Gastroesophageal sphincter (tissue), 3 donors: ENCODE measurements around the gene AMZ1.

Experiments
- POLR2A ChIP-seq, 2 donors: fragments of 450-650 bp; IDR thresholded peaks; one replicate each; pipeline ENCODE4 v1.6.1; 2017; ENCODE audit warnings: antibody characterized with exemption in 2 of 2, mild to moderate bottlenecking in 2 of 2, moderate library complexity in 1 of 2
- TF ChIP-seq, protein P1 (sequence below), 4 experiments: fragments of 200-600 bp in 2 of 4; fragments of 450-650 bp in 2 of 4; sonication (generic) in 1 of 4; IDR thresholded peaks; one replicate each; pipeline ENCODE4 v1.5.1; 2017 to 2019; ENCODE audit warnings: antibody characterized with exemption in 4 of 4, mild to moderate bottlenecking in 2 of 4, moderate library complexity in 2 of 4

DNA sequence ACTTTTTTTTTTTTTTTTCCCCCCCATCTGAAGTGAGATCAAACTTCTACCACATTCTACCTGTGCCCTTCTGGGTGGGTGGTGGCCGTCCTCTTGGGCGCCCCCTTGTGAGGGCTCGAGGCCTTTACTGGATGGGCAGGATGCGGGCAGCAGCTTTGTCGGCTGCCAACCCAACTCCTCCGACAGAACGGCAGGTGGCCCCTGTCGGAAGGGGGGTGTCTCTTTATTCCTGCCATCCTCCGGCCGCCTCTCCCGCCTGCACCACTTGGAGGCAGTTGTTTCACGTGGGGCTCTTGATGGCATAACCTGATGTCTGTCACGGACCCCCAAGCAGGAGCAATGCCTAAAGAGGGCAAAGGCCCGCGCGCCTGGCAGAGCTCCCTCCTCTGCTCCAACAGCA is 31.0 kb downstream of the AMZ1 start:
- TF ChIP-seq, protein P1, sequence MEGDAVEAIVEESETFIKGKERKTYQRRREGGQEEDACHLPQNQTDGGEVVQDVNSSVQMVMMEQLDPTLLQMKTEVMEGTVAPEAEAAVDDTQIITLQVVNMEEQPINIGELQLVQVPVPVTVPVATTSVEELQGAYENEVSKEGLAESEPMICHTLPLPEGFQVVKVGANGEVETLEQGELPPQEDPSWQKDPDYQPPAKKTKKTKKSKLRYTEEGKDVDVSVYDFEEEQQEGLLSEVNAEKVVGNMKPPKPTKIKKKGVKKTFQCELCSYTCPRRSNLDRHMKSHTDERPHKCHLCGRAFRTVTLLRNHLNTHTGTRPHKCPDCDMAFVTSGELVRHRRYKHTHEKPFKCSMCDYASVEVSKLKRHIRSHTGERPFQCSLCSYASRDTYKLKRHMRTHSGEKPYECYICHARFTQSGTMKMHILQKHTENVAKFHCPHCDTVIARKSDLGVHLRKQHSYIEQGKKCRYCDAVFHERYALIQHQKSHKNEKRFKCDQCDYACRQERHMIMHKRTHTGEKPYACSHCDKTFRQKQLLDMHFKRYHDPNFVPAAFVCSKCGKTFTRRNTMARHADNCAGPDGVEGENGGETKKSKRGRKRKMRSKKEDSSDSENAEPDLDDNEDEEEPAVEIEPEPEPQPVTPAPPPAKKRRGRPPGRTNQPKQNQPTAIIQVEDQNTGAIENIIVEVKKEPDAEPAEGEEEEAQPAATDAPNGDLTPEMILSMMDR (IDR thresholded peaks at IDR 0.05), result peak in 2 of 4 experiments; percentile 25 to 33
- TF ChIP-seq POLR2A (IDR thresholded peaks at IDR 0.05), result no peak
